ENCODE results near the gene L3MBTL4.
"Not testable (repeated sequence)": the region's sequence is repeated elsewhere in the genome, so short reads cannot be mapped to it uniquely, and the experiment has no call there.

L3MBTL4 gene

GRCh38 chr18:6310714-6311113 is 104.0 kb downstream of the L3MBTL4 start:
- DNase-seq (ENCODE audit: low read depth), result no peak

- DNase-seq (ENCODE audit: low read depth), result no peak
These were observed 116.8 kb downstream of the L3MBTL4 start for GRCh38 chr18:6297875-6298274.

GRCh38 chr18:6294148-6294784 is 120.4 kb downstream of the L3MBTL4 start:
- no peak for DNase-seq (ENCODE audit: low read depth)

- DNase-seq (ENCODE audit: low read depth), result no peak
These were observed 124.9 kb downstream of the L3MBTL4 start for GRCh38 chr18:6289843-6290242.

- no peak for DNase-seq (ENCODE audit: low read depth)
These were observed 128.1 kb downstream of the L3MBTL4 start for GRCh38 chr18:6286585-6286984.

GRCh38 chr18:6284761-6285160 is 129.9 kb downstream of the L3MBTL4 start:
- DNase-seq (ENCODE audit: low read depth), result no peak

GRCh38 chr18:6284300-6284699 is 130.4 kb downstream of the L3MBTL4 start:
- no peak for DNase-seq (ENCODE audit: low read depth)

- no peak for DNase-seq (ENCODE audit: low read depth)
These were observed 132.8 kb downstream of the L3MBTL4 start for GRCh38 chr18:6281874-6282273.

GRCh38 chr18:6280211-6280743 is 134.4 kb downstream of the L3MBTL4 start:
- no peak for DNase-seq (ENCODE audit: low read depth)

- no peak for DNase-seq (ENCODE audit: low read depth)
These were observed 135.4 kb downstream of the L3MBTL4 start for GRCh38 chr18:6279308-6279707.

- no peak for DNase-seq (ENCODE audit: low read depth)
These were observed 141.3 kb downstream of the L3MBTL4 start for GRCh38 chr18:6273423-6273822.

- not testable (repeated sequence) for DNase-seq (ENCODE audit: low read depth)
These were observed 142.6 kb downstream of the L3MBTL4 start for GRCh38 chr18:6272144-6272543.

- no peak for DNase-seq (ENCODE audit: low read depth)
These were observed 143.1 kb downstream of the L3MBTL4 start for GRCh38 chr18:6271585-6271984.

- DNase-seq (ENCODE audit: low read depth), result no peak
These were observed 143.9 kb downstream of the L3MBTL4 start for GRCh38 chr18:6270771-6271216.

- no peak for DNase-seq (ENCODE audit: low read depth)
These were observed 144.9 kb downstream of the L3MBTL4 start for GRCh38 chr18:6269660-6270332.

- no peak for DNase-seq (ENCODE audit: low read depth)
These were observed 148.5 kb downstream of the L3MBTL4 start for GRCh38 chr18:6266212-6266611.

- no peak for DNase-seq (ENCODE audit: low read depth)
These were observed 152.8 kb downstream of the L3MBTL4 start for GRCh38 chr18:6261938-6262337.

GRCh38 chr18:6259324-6259723 is 155.4 kb downstream of the L3MBTL4 start:
- DNase-seq (ENCODE audit: low read depth), result not testable (repeated sequence)

- no peak for DNase-seq (ENCODE audit: low read depth)
These were observed 156.8 kb downstream of the L3MBTL4 start for GRCh38 chr18:6257950-6258349.

GRCh38 chr18:6256521-6256920 is 158.2 kb downstream of the L3MBTL4 start:
- no peak for DNase-seq (ENCODE audit: low read depth)

- DNase-seq (ENCODE audit: low read depth), result no peak
These were observed 158.8 kb downstream of the L3MBTL4 start for GRCh38 chr18:6255886-6256285.

- DNase-seq (ENCODE audit: low read depth), result no peak
These were observed 159.5 kb downstream of the L3MBTL4 start for GRCh38 chr18:6255116-6255705.

- DNase-seq (ENCODE audit: low read depth), result no peak
These were observed 160.3 kb downstream of the L3MBTL4 start for GRCh38 chr18:6254456-6254855.

Data from activated gamma-delta T cell treated with anti-CD3 and anti-CD28 coated beads, Interleukin-2, amount 50 U/mL, for 16 hours (primary cell).